ENCODE results near the gene GPR75.

The GPR75 gene

DNA sequence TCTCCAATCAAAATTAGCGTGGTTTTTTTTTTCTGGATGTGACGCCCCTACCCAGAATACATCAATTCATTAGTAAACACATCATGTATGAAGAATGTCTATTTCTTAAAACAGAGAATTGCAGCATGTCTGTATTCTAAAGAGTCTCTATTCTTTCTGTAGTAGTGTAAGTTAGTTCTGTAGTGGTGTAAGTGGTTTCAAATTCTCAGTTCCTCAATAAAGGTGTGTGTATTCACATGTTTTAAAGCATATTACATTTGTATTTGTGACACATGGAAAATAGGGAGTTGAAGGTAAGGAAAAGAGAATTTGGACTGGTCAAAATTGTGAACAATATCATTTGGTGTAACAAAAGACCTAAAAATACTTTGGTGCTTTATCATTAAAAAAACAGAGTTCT, 8.0 kb upstream of the GPR75 start:
- TF ChIP-seq CREB1 (IDR thresholded peaks at IDR 0.05; ENCODE audit: low read depth): no peak
- TF ChIP-seq, protein P1, sequence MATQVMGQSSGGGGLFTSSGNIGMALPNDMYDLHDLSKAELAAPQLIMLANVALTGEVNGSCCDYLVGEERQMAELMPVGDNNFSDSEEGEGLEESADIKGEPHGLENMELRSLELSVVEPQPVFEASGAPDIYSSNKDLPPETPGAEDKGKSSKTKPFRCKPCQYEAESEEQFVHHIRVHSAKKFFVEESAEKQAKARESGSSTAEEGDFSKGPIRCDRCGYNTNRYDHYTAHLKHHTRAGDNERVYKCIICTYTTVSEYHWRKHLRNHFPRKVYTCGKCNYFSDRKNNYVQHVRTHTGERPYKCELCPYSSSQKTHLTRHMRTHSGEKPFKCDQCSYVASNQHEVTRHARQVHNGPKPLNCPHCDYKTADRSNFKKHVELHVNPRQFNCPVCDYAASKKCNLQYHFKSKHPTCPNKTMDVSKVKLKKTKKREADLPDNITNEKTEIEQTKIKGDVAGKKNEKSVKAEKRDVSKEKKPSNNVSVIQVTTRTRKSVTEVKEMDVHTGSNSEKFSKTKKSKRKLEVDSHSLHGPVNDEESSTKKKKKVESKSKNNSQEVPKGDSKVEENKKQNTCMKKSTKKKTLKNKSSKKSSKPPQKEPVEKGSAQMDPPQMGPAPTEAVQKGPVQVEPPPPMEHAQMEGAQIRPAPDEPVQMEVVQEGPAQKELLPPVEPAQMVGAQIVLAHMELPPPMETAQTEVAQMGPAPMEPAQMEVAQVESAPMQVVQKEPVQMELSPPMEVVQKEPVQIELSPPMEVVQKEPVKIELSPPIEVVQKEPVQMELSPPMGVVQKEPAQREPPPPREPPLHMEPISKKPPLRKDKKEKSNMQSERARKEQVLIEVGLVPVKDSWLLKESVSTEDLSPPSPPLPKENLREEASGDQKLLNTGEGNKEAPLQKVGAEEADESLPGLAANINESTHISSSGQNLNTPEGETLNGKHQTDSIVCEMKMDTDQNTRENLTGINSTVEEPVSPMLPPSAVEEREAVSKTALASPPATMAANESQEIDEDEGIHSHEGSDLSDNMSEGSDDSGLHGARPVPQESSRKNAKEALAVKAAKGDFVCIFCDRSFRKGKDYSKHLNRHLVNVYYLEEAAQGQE (IDR thresholded peaks at IDR 0.05; ENCODE audit: low read depth): no peak

DNA sequence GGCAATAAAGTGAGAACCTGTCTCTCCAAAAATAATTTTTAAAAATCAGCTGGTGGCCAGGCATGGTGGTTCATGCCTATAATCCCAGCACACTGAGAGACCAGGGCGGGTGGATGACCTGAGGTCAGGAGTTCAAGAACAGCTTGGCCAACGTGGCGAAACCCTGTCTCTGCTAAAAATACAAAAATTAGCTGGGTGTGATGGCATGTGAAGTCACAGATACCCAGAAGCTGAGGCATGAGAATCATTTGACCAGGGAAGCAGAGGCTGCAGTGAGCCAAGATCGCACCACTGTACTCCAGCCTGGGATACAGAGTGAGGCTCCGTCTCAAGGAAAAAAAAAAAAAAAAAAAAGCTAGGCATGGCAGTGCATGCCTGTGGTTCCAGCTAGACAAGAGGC, 7.4 kb upstream of the GPR75 start:
- TF ChIP-seq, protein P2, sequence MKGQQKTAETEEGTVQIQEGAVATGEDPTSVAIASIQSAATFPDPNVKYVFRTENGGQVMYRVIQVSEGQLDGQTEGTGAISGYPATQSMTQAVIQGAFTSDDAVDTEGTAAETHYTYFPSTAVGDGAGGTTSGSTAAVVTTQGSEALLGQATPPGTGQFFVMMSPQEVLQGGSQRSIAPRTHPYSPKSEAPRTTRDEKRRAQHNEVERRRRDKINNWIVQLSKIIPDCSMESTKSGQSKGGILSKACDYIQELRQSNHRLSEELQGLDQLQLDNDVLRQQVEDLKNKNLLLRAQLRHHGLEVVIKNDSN (IDR thresholded peaks at IDR 0.05): no peak
- no peak for TF ChIP-seq ZBTB7A (IDR thresholded peaks at IDR 0.05; ENCODE audit: low read depth)
- no peak for TF ChIP-seq RAD21 (IDR thresholded peaks at IDR 0.05; ENCODE audit: low read depth)
- no peak for TF ChIP-seq FOXM1 (IDR thresholded peaks at IDR 0.05; ENCODE audit: borderline replicate concordance, low read depth)
- TF ChIP-seq TCF12 (IDR thresholded peaks at IDR 0.05; ENCODE audit: low read depth): no peak
- TF ChIP-seq CREB1 (IDR thresholded peaks at IDR 0.05; ENCODE audit: low read depth): no peak
- TF ChIP-seq NFIC (IDR thresholded peaks at IDR 0.05): no peak
- TF ChIP-seq TEAD4 (IDR thresholded peaks at IDR 0.05): no peak
- TF ChIP-seq, protein P1 (IDR thresholded peaks at IDR 0.05; ENCODE audit: low read depth): no peak
- TF ChIP-seq EP300 (IDR thresholded peaks at IDR 0.05; ENCODE audit: borderline replicate concordance): no peak
- no peak for TF ChIP-seq TAF1 (IDR thresholded peaks at IDR 0.05; ENCODE audit: low read depth)
- no peak for TF ChIP-seq EGR1 (IDR thresholded peaks at IDR 0.05)
- TF ChIP-seq CEBPB (IDR thresholded peaks at IDR 0.05): no peak
- no peak for TF ChIP-seq YY1 (IDR thresholded peaks at IDR 0.05; ENCODE audit: low read depth)

DNA sequence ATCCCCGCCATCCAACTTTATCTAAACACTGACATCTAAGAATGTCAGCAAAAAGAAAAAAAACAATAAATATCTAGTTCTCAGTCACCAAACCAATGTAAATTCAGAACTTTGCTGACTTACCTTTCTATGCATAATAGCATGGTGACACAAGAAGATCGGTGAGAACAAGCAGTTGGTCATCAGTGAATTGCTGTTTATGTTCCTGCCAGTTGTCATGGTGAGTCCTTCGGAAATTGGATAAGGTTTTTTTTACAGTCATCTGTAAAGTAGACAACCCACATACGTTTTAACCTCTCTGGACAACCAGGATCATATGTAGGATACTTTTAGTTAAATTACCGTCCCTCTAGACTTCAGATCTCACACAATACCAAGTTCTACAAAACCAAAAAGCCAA, 6.2 kb upstream of the GPR75 start:
- TF ChIP-seq CREB1 (IDR thresholded peaks at IDR 0.05; ENCODE audit: low read depth): no peak

DNA sequence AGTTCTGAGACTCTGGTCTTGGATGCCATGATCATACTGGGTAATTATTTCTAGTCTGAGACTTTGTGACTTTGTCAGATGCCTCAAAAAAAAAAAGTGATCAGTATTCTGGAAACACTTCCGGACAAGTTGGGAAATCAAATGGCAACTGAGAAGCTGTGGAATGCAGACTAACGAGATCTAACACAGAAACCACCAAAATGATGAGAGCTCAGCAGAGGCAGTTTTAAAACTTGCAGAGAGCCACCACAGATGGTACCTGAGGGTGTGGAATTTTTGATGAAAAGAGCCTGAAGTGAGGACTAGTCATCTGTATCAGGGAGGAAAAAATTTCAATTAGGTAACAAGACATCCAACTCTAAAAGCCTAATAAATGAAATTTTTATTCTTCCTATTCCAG, 5.5 kb upstream of the GPR75 start:
- TF ChIP-seq, protein P3, sequence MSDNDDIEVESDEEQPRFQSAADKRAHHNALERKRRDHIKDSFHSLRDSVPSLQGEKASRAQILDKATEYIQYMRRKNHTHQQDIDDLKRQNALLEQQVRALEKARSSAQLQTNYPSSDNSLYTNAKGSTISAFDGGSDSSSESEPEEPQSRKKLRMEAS (IDR thresholded peaks at IDR 0.05): no peak
- TF ChIP-seq, protein P1 (IDR thresholded peaks at IDR 0.05; ENCODE audit: low read depth): no peak
- TF ChIP-seq NFIC (IDR thresholded peaks at IDR 0.05) (no peak), TEAD4 (IDR thresholded peaks at IDR 0.05) (peak; percentile 29; the same call in 1 of the 2 replicates), CREB1 (IDR thresholded peaks at IDR 0.05; ENCODE audit: low read depth) (no peak), EP300 (IDR thresholded peaks at IDR 0.05; ENCODE audit: borderline replicate concordance) (no peak), TCF12 (IDR thresholded peaks at IDR 0.05; ENCODE audit: low read depth) (no peak), RAD21 (IDR thresholded peaks at IDR 0.05; ENCODE audit: low read depth) (no peak), CEBPB (IDR thresholded peaks at IDR 0.05) (peak; percentile 60; the same call in 1 of the 2 replicates), ZBTB7A (IDR thresholded peaks at IDR 0.05; ENCODE audit: low read depth) (no peak)
- TF ChIP-seq, protein P2 (IDR thresholded peaks at IDR 0.05): no peak

DNA sequence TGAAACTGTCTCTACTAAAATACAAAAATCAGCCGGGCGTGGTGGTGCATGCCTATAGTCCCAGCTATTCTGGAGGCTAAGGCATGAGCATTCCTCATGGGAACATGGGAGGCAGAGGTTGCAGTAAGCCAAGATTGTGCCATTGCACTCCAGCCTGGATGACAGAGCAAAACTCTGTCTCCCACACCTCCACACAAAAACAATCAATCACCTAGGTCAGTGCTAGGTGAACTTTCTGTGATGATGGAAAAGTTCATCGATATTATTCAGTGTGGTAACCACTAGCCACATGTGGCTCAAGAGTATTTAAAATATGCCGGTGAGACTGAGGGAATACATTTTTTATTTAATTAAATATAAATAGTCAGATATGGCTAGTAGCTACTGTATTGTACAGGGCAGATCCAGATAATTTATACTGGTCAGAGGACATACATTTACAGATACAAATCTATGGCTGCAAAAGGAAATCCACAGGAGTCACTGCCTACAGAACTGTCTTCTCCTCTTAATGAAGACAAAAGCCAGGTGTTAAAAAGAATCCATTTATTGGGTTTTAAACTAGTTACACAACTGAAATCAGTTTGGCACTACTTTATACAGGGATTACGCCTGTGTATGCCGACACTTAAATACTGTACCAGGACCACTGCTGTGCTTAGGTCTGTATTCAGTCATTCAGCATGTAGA, 3.9 kb upstream of the GPR75 start:
- TF ChIP-seq EP300 (IDR thresholded peaks at IDR 0.05; ENCODE audit: borderline replicate concordance) (no peak), TEAD4 (IDR thresholded peaks at IDR 0.05) (no peak), EGR1 (IDR thresholded peaks at IDR 0.05) (no peak), TAF1 (IDR thresholded peaks at IDR 0.05; ENCODE audit: low read depth) (no peak), RAD21 (IDR thresholded peaks at IDR 0.05; ENCODE audit: low read depth) (no peak), YY1 (IDR thresholded peaks at IDR 0.05; ENCODE audit: low read depth) (no peak), ZBTB7A (IDR thresholded peaks at IDR 0.05; ENCODE audit: low read depth) (no peak), CEBPB (IDR thresholded peaks at IDR 0.05) (no peak), NFIC (IDR thresholded peaks at IDR 0.05) (no peak), TCF12 (IDR thresholded peaks at IDR 0.05; ENCODE audit: low read depth) (no peak), CREB1 (IDR thresholded peaks at IDR 0.05; ENCODE audit: low read depth) (no peak), FOXM1 (IDR thresholded peaks at IDR 0.05; ENCODE audit: borderline replicate concordance, low read depth) (no peak)
- TF ChIP-seq, protein P3 (IDR thresholded peaks at IDR 0.05): no peak
- TF ChIP-seq, protein P1 (IDR thresholded peaks at IDR 0.05; ENCODE audit: low read depth): no peak
- TF ChIP-seq, protein P2 (IDR thresholded peaks at IDR 0.05): no peak

Data from Ishikawa (cell line).